ENCODE data around the gene TRABD2B. TPM values are rescaled to one million over a fixed set of nuclear protein-coding genes. Genes with fewer than 3 reads are reported as not detected.

TRABD2B gene
- total and polyA plus RNA-seq, 2 experiments from 2014 or later: 1.6 to 2.0 TPM

- no peak for TF ChIP-seq EZH2 (IDR thresholded peaks at IDR 0.05; ENCODE audit: low read depth, unreplicated experiment)
These were observed 283.0 kb downstream of the TRABD2B start (continued) for GRCh38 chr1:47713975-47714767.

GRCh38 chr1:47713333-47713953 is 283.7 kb downstream of the TRABD2B start:
- H3K27me3 ChIP-seq (ENCODE audit: insufficient read depth): peaks cover 75% of the 10 kb centered on the region
- Mint-ChIP-seq H3K27me3 (ENCODE audit: insufficient read depth, low read depth, poor library complexity) (peaks cover 73% of the 10 kb centered on the region), H3K4me3 (no peak overlapping the region), H3K36me3 (ENCODE audit: low read depth) (no peaks in the 10 kb centered on the region), H3K27ac (no peak overlapping the region), H3K4me1 (peaks cover 27% of the 10 kb centered on the region), H3K9me3 (no peaks in the 10 kb centered on the region; the same call in 2 of the 3 replicates)
- no peaks in the 10 kb centered on the region for H4K20me1 ChIP-seq (replicated peaks; ENCODE audit: insufficient read depth)
- no peak for ATAC-seq
- H2AFZ ChIP-seq: no peak overlapping the region
- H3K36me3 ChIP-seq (ENCODE audit: insufficient read depth): no peaks in the 10 kb centered on the region
- H3K27ac ChIP-seq (ENCODE audit: low read depth): no peak overlapping the region
- peaks cover 20% of the 10 kb centered on the region for H3K4me1 ChIP-seq (ENCODE audit: insufficient read depth)
- H3K9me2 ChIP-seq (ENCODE audit: insufficient read depth): no peaks in the 10 kb centered on the region
- no peak for DNase-seq (ENCODE audit: low spot score)
- no peak for TF ChIP-seq NANOG (IDR thresholded peaks at IDR 0.05; ENCODE audit: borderline replicate concordance)
- no peaks in the 10 kb centered on the region for H3K79me2 ChIP-seq (replicated peaks; ENCODE audit: insufficient read depth)
- H3F3A ChIP-seq (replicated peaks; ENCODE audit: low read depth): no peaks in the 10 kb centered on the region
- no peak overlapping the region for H3K4me2 ChIP-seq
- H3K4me3 ChIP-seq: no peak overlapping the region

GRCh38 chr1:47712596-47713299 is 284.4 kb downstream of the TRABD2B start:
- no peak for TF ChIP-seq REST (IDR thresholded peaks at IDR 0.05; ENCODE audit: unreplicated experiment)
- no peak for TF ChIP-seq CREB1 (CRISPR knock-in tag; IDR thresholded peaks at IDR 0.05; ENCODE audit: low read depth)
- TF ChIP-seq ETS1 (IDR thresholded peaks at IDR 0.05): no peak
- no peak for TF ChIP-seq ZNF114 (CRISPR knock-in tag; IDR thresholded peaks at IDR 0.05)
- TF ChIP-seq ZNF331 (CRISPR knock-in tag; IDR thresholded peaks at IDR 0.05; ENCODE audit: low read depth): no peak
- TF ChIP-seq POLR2AphosphoS5 (IDR thresholded peaks at IDR 0.05; ENCODE audit: low read depth): no peak
- no peak for TF ChIP-seq STAT1 (IDR thresholded peaks at IDR 0.05; ENCODE audit: unreplicated experiment)
- TF ChIP-seq EZH2 (IDR thresholded peaks at IDR 0.05; ENCODE audit: low read depth, unreplicated experiment): no peak

More at GRCh38 chr1:47712596-47713299, 284.4 kb downstream of the TRABD2B start:
- Histone ChIP-seq H2AFZ (no peak overlapping the region), H3K79me2 (replicated peaks; ENCODE audit: insufficient read depth) (no peaks in the 10 kb centered on the region), H3K4me3 (no peak overlapping the region), H3K27me3 (ENCODE audit: insufficient read depth) (peaks cover 82% of the 10 kb centered on the region), H3K4me1 (ENCODE audit: insufficient read depth) (peaks cover 23% of the 10 kb centered on the region), H3F3A (replicated peaks; ENCODE audit: low read depth) (no peaks in the 10 kb centered on the region), H3K36me3 (ENCODE audit: insufficient read depth) (no peaks in the 10 kb centered on the region), H3K27ac (ENCODE audit: low read depth) (no peak overlapping the region), H4K20me1 (replicated peaks; ENCODE audit: insufficient read depth) (no peaks in the 10 kb centered on the region), H3K4me2 (no peak overlapping the region), H3K9me2 (ENCODE audit: insufficient read depth) (no peaks in the 10 kb centered on the region)
- peaks cover 31% of the 10 kb centered on the region for H3K4me1 Mint-ChIP-seq
- no peak for ATAC-seq
- no peaks in the 10 kb centered on the region; the same call in 2 of the 3 replicates for H3K9me3 Mint-ChIP-seq
- H3K36me3 Mint-ChIP-seq (ENCODE audit: low read depth): no peaks in the 10 kb centered on the region
- no peak overlapping the region for H3K4me3 Mint-ChIP-seq
- no peak overlapping the region for H3K27ac Mint-ChIP-seq
- peaks cover 75% of the 10 kb centered on the region for H3K27me3 Mint-ChIP-seq (ENCODE audit: insufficient read depth, low read depth, poor library complexity)
- DNase-seq (ENCODE audit: low spot score): no peak
